Vagina (tissue), 2 donors: ENCODE results near the gene CHD6. TPM values are rescaled to one million over a fixed set of nuclear protein-coding genes. Genes with fewer than 3 reads are reported as not detected.

Source experiments
- DNase-seq, 2 donors: peaks; one replicate each; pipeline ENCODE4 v3.0.0-alpha.2; 2017; ENCODE audit errors: extremely low spot score in 2 of 2
- H3K27ac ChIP-seq: fragments of 200-600 bp; sonication (generic); one replicate; pipeline ENCODE4 v1.5.1; 2019
- H3K27me3 ChIP-seq: fragments of 200-600 bp; sonication (generic); one replicate; pipeline ENCODE4 v1.5.1; 2019
- H3K36me3 ChIP-seq, 2 donors: fragments of 200-600 bp; sonication (generic); one replicate each; pipeline ENCODE4 v1.5.1; 2017 to 2019
- H3K4me1 ChIP-seq: fragments of 200-600 bp; sonication (generic); one replicate; pipeline ENCODE4 v1.5.1; 2019
- H3K4me3 ChIP-seq, 2 donors: fragments of 200-600 bp; sonication (generic); 1 replicate in 1 of 2; 2 replicates in 1 of 2; pipeline ENCODE4 v1.5.1; 2016 to 2019
- H3K9me3 ChIP-seq: fragments of 200-600 bp; sonication (generic); one replicate; pipeline ENCODE4 v1.5.1; 2019
- POLR2A ChIP-seq, 2 donors: fragments of 450-650 bp; IDR thresholded peaks; one replicate each; pipeline ENCODE4 v1.6.1; 2017; ENCODE audit warnings: antibody characterized with exemption in 2 of 2, mild to moderate bottlenecking in 2 of 2, moderate library complexity in 2 of 2
- POLR2AphosphoS5 ChIP-seq, 2 donors: sonication (generic); formaldehyde crosslinking; IDR thresholded peaks; one replicate each; pipeline ENCODE4 v1.9.0; 2017; ENCODE audit warnings: antibody characterized with exemption in 2 of 2, mild to moderate bottlenecking in 2 of 2, low read depth in 1 of 2; ENCODE audit not compliant: insufficient read depth in 1 of 2
- intact Hi-C: fragments of 100-400 bp; cut with DNase I; formaldehyde crosslinking; loops from one replicate; pipeline ENCODE4 v1.15.1; 2023
- total RNA-seq: library from RNA; depleted of rRNA; stranded (reverse); fragments of >200 nt; gene quantifications from one replicate; pipeline ENCODE4 v1.2.3, GENCODE V29; 2016
- TF ChIP-seq, protein P1 (sequence below), 3 experiments: fragments of 450-650 bp in 2 of 3; fragments of 200-600 bp in 1 of 3; sonication (generic) in 1 of 3; IDR thresholded peaks; one replicate each; pipeline ENCODE4 v1.5.1; 2017 to 2019; ENCODE audit warnings: antibody characterized with exemption in 3 of 3, mild to moderate bottlenecking in 2 of 3, moderate library complexity in 2 of 3

CHD6 gene
- total RNA-seq, 1 donor from 2014 or later = 37.6 TPM

DNA sequence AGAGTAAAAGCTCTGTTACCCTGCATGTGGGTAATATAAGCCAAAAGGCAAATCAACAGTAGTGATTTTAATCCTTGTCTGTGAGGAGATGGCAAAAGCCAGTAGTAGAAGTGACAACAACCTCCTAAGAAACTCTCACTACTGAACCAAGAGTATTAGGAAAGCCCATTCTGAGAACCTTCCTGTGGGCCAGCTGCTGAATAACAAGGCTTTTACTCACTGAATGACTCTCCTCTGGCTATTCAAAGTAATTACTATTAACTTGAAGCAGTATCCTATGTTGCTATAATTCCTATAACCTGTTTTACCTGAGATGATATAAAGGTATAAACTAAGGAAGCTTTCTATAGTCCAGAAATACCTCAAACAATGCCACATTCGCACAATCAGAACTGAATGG is 55.1 kb downstream of the CHD6 start:
- H3K4me1 ChIP-seq = peaks cover 36% of the 10 kb centered on the region
- no peaks in the 10 kb centered on the region for H3K36me3 ChIP-seq
- no peaks in the 10 kb centered on the region for H3K27me3 ChIP-seq
- TF ChIP-seq, protein P1, sequence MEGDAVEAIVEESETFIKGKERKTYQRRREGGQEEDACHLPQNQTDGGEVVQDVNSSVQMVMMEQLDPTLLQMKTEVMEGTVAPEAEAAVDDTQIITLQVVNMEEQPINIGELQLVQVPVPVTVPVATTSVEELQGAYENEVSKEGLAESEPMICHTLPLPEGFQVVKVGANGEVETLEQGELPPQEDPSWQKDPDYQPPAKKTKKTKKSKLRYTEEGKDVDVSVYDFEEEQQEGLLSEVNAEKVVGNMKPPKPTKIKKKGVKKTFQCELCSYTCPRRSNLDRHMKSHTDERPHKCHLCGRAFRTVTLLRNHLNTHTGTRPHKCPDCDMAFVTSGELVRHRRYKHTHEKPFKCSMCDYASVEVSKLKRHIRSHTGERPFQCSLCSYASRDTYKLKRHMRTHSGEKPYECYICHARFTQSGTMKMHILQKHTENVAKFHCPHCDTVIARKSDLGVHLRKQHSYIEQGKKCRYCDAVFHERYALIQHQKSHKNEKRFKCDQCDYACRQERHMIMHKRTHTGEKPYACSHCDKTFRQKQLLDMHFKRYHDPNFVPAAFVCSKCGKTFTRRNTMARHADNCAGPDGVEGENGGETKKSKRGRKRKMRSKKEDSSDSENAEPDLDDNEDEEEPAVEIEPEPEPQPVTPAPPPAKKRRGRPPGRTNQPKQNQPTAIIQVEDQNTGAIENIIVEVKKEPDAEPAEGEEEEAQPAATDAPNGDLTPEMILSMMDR (IDR thresholded peaks at IDR 0.05) = no peak
- TF ChIP-seq POLR2AphosphoS5 (IDR thresholded peaks at IDR 0.05; ENCODE audit: insufficient read depth in 1 of 2, low read depth in 1 of 2) (no peak), POLR2A (IDR thresholded peaks at IDR 0.05) (no peak)
- no peaks in the 10 kb centered on the region for H3K9me3 ChIP-seq
- no peak overlapping the region for H3K4me3 ChIP-seq
- no peak for DNase-seq
- intact Hi-C loops = no loop called here
- H3K27ac ChIP-seq = no peak overlapping the region

DNA sequence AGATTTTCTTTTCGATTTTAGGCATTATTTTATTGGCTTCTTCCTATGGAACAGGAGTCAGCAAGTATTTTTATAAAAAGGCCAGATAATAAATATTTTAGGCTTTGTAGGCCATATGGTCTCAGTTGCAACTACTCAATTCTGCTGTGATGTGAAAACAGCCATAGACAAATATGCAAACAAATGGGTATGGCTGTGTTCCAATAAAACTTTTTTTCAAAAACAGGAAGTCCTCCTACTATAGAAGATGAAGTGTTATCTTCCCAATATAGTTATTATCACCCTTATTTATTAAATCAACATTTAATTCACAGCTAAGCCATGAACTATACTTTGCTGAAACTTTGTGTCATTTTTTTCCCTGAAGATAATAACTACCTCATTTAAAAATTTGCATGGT is 57.2 kb downstream of the CHD6 start:
- no peaks in the 10 kb centered on the region for H3K36me3 ChIP-seq
- H3K9me3 ChIP-seq = no peaks in the 10 kb centered on the region
- no peak for DNase-seq
- H3K27ac ChIP-seq = no peak overlapping the region
- no peaks in the 10 kb centered on the region for H3K27me3 ChIP-seq
- H3K4me1 ChIP-seq = peaks cover 38% of the 10 kb centered on the region
- no peak for TF ChIP-seq POLR2AphosphoS5 (IDR thresholded peaks at IDR 0.05; ENCODE audit: insufficient read depth in 1 of 2, low read depth in 1 of 2)
- TF ChIP-seq, protein P1 (IDR thresholded peaks at IDR 0.05) = no peak
- no peak for TF ChIP-seq POLR2A (IDR thresholded peaks at IDR 0.05)
- no peak overlapping the region for H3K4me3 ChIP-seq
- intact Hi-C loops = no loop called here

DNA sequence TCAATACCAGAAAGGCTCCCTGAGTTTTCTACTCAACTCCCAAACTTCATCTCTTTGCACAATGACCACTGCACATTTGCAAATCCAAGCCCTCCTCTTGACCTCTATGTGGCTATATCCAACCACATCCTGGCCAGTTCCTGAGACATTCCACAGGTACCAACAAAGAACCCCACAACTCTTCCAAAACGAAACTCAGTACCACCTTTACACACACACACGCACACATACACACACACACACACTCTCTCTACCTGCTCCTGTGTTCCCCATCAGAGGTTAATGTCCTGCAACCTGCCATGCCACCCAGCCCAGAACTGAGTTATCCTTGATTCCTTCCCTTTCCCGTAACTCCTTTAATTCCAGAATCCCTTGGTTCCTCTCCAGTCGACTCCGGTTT is 58.5 kb downstream of the CHD6 start:
- Histone ChIP-seq H3K4me1 (peaks cover 38% of the 10 kb centered on the region), H3K27me3 (no peaks in the 10 kb centered on the region), H3K36me3 (no peaks in the 10 kb centered on the region), H3K9me3 (no peaks in the 10 kb centered on the region), H3K4me3 (no peak overlapping the region), H3K27ac (no peak overlapping the region)
- intact Hi-C loops = no loop called here
- no peak for DNase-seq
- TF ChIP-seq, protein P1 (IDR thresholded peaks at IDR 0.05) = no peak
- TF ChIP-seq POLR2AphosphoS5 (IDR thresholded peaks at IDR 0.05; ENCODE audit: insufficient read depth in 1 of 2, low read depth in 1 of 2) (no peak), POLR2A (IDR thresholded peaks at IDR 0.05) (no peak)

DNA sequence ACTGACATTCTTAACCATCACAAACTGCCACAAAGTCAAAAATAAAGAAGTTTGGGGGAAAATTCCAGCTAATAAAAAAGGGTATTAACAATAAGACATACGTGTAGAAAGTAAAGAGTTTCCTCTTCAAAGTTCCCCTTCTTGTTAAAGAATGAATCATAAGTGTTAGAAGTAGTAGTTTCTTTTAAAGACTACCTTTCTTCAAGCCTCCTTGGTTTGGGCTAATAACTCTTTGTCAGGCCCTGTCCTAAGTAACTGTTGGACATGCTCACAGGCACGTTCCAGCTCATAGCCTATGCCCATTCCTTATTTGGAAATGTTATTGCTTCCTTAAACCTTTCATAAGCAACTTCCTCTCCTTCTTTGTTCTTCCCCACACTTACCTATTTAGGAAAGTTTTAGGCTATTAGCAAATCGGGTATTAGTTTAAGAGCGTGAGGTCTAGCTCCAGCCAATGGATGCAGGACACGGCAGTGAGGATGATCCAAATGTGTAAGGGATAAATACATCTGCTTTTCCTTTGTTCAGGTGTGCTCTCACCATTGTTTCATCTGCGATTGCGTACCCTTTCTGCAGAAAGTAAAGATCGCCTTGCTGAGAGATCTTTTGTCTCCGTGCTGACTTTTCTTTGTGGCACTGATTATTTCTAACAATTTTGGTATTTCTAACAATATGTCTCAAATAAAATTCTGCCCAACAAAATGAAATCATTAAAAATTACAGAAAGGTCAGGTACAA is 64.9 kb downstream of the CHD6 start:
- H3K4me1 ChIP-seq = peaks cover 23% of the 10 kb centered on the region
- intact Hi-C loops = no loop called here
- no peaks in the 10 kb centered on the region for H3K27me3 ChIP-seq
- TF ChIP-seq, protein P1 (IDR thresholded peaks at IDR 0.05) = no peak
- TF ChIP-seq POLR2AphosphoS5 (IDR thresholded peaks at IDR 0.05; ENCODE audit: insufficient read depth in 1 of 2, low read depth in 1 of 2) = no peak
- TF ChIP-seq POLR2A (IDR thresholded peaks at IDR 0.05) = no peak
- no peak overlapping the region for H3K4me3 ChIP-seq
- no peak overlapping the region for H3K27ac ChIP-seq
- H3K9me3 ChIP-seq = no peaks in the 10 kb centered on the region
- no peak for DNase-seq
- H3K36me3 ChIP-seq = no peaks in the 10 kb centered on the region

DNA sequence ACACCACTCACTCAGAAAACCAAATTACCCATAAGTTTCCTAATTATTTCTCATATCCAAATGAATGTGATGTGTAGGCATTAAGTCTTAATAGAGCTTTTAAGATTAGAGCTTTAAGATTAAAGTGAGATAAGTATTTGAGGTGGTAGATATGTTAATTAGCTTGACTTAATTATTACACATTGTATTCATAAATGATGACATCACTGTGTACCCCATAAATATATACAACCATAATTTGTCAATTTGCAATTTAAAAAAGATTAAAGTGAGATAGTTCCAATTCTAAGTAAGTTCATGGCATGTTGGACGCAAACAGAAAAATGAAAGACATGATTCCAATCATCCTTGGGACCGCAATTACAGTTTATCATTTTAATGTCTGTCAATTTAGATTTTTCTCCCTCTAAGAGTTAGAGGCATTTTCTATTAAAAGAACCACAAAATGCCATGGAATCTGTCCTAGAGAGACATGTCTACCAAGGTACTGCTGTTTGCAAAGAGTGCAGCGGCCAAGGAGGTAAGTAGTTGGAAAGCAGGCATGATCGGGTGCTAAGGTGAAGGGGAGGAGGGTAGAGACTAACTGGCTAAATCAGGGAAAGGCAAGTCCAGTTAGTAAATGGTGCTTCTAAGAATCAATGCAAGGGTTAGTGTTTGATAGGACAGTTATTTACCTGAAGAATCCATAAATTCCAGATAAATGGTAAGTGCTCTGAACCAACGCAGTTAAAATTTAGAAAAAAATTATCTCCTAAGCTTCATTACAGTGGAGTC is 65.7 kb downstream of the CHD6 start:
- Histone ChIP-seq H3K36me3 (no peaks in the 10 kb centered on the region), H3K27ac (no peak overlapping the region), H3K4me3 (no peak overlapping the region), H3K27me3 (no peaks in the 10 kb centered on the region), H3K4me1 (peaks cover 15% of the 10 kb centered on the region), H3K9me3 (no peaks in the 10 kb centered on the region)
- TF ChIP-seq POLR2A (IDR thresholded peaks at IDR 0.05) (no peak), POLR2AphosphoS5 (IDR thresholded peaks at IDR 0.05; ENCODE audit: insufficient read depth in 1 of 2, low read depth in 1 of 2) (no peak)
- TF ChIP-seq, protein P1 (IDR thresholded peaks at IDR 0.05) = no peak
- intact Hi-C loops = no loop called here
- no peak for DNase-seq
